Ureter (tissue), 1 donor: ENCODE results near the gene FERMT2. TPM values are rescaled to one million over a fixed set of nuclear protein-coding genes. Genes with fewer than 3 reads are reported as not detected.

Experiments used
- DNase-seq: peaks from one replicate; pipeline ENCODE4 v3.0.0-alpha.2; 2020; ENCODE audit warnings: low spot score
- total RNA-seq: library from RNA; stranded (reverse); gene quantifications from one replicate; pipeline ENCODE4 v1.2.4, GENCODE V29; 2023
- donor health status: DM: yes; HTN: yes; CAD: no.

FERMT2 gene
- total RNA-seq, 1 donor from 2014 or later, result 82.3 TPM

GRCh38 chr14:52862632-52863333 is 88.1 kb downstream of the FERMT2 start:
- no peak for DNase-seq

- no peak for DNase-seq
These were observed 89.4 kb downstream of the FERMT2 start for GRCh38 chr14:52861403-52861802.

GRCh38 chr14:52860910-52861309 is 89.9 kb downstream of the FERMT2 start:
- DNase-seq, result no peak

GRCh38 chr14:52860209-52860608 is 90.6 kb downstream of the FERMT2 start:
- no peak for DNase-seq

- DNase-seq, result no peak
These were observed 94.7 kb downstream of the FERMT2 start for GRCh38 chr14:52856139-52856538.

- no peak for DNase-seq
These were observed 97.4 kb downstream of the FERMT2 start for GRCh38 chr14:52853522-52853854.

- no peak for DNase-seq
These were observed 97.9 kb downstream of the FERMT2 start for GRCh38 chr14:52852810-52853521.

GRCh38 chr14:52850451-52850909 is 100.4 kb downstream of the FERMT2 start:
- DNase-seq, result no peak

- no peak for DNase-seq
These were observed 102.2 kb downstream of the FERMT2 start for GRCh38 chr14:52848626-52849025.

GRCh38 chr14:52846591-52846990 is 104.3 kb downstream of the FERMT2 start:
- DNase-seq, result no peak

GRCh38 chr14:52845081-52845480 is 105.8 kb downstream of the FERMT2 start:
- DNase-seq, result no peak

GRCh38 chr14:52844262-52845060 is 106.4 kb downstream of the FERMT2 start:
- no peak for DNase-seq

- no peak for DNase-seq
These were observed 110.0 kb downstream of the FERMT2 start for GRCh38 chr14:52840877-52841276.

GRCh38 chr14:52837451-52837850 is 113.4 kb downstream of the FERMT2 start:
- DNase-seq, result no peak

GRCh38 chr14:52836063-52836462 is 114.8 kb downstream of the FERMT2 start:
- DNase-seq, result no peak

- DNase-seq, result no peak
These were observed 115.5 kb downstream of the FERMT2 start for GRCh38 chr14:52835122-52835903.

- DNase-seq, result no peak
These were observed 116.4 kb downstream of the FERMT2 start for GRCh38 chr14:52834440-52834842.

- no peak for DNase-seq
These were observed 117.0 kb downstream of the FERMT2 start for GRCh38 chr14:52833891-52834290.

GRCh38 chr14:52829527-52830185 is 121.2 kb downstream of the FERMT2 start:
- DNase-seq, result no peak

- DNase-seq, result no peak
These were observed 123.4 kb downstream of the FERMT2 start for GRCh38 chr14:52827426-52827825.

GRCh38 chr14:52825085-52825484 is 125.8 kb downstream of the FERMT2 start:
- no peak for DNase-seq
